GM18907 (cell line): ENCODE results near the gene GRHL1.

Experiments
- ATAC-seq: cut with Tn5 transposase; IDR thresholded peaks from one replicate; pipeline ENCODE4 v1.9.1; 2021; ENCODE audit warnings: mild to moderate bottlenecking, moderate library complexity; ENCODE audit not compliant: unreplicated experiment

Gene GRHL1

DNA sequence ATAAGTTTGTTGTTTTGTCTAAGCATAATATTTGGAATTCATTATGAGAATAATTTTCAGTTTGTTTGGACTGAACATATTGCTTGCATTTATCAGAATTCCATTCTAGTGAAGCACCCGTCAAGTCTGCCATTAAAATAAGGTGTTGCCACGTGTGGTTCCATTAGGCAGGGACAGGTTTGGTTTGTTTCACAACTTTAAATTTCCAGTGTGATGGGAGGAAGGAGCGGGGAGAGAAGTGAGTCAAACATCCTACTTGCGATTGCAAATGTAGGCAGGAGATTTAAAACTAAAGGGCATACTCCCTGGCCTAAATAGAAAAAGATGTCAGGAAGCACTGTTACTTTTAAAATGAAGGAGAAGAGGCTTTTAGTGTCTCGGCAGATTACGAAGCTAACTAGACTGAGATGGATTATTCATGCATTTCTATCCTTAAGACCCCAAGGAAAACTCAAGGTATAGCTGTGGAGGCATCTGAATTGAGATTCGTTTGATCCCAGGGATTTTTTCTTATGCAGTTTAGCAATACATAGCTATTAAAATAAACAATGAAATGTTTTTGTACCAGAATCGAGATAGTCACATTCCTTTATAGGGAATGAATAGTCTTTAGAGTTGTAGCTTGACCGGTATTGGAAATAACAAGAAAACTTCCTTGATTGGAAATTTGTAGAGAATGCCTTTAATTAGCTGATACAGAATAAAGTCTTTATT lies 19.8 kb downstream of the GRHL1 start:
- no peak for ATAC-seq

DNA sequence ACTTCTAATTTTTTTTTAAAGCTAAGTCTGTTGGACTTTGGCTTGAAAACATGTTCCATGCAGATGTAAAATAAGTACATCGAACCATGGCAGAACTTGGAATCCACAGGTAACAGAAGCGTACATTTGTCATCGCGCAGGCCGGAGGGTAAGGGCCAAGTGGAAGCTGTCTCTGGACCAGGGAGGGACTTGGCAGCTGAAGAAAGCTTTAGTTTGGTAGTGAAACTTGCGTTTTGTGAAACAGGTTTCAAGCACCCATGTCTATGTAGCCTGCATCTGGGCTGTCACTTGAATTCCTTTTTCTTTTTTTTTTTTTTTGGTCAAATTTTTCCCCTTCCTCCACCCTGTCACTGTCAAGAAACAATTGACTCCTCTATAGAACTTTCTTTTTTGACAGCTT lies 20.4 kb downstream of the GRHL1 start:
- ATAC-seq, result no peak

DNA sequence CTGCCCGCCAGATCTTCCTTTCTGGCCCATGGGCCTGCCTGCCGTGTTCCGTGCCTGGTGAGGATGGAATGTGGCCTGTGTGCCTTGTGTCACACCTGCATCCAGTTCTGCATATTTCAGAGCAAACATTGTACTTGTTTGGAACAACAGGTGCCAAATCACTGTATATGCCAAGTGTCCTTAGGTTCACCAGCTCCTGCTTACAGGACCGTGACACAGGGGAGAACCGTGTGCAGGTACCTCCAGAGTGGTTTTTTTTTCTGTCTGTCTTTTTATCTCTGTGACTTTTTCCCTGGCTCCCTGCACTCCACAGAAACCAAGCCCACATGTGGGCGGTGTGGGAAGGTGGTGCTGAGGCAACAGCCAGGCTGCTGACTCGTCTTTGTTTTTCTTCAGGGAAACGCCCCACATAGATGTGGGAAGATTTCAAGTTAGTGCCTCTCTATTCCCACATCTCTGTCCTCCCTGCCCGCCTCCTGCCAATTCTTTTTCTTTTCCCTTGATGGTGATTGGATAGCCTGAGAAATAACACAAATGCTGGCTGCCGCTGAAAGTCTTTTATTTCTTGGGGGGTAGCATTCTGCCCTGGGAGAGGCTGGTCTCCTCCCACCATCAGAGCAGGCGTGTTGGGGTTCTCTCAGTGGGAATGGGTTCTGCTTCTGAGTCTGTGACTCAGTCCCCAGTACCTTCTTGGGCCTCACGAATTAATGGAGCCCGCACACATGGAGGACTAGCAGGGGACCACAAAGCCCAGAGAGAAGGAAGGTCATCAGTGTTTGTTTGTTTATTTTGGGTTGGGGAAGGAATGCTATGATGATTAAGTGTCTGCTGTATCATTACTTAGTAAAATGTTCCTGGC lies 21.4 kb downstream of the GRHL1 start:
- no peak for ATAC-seq

DNA sequence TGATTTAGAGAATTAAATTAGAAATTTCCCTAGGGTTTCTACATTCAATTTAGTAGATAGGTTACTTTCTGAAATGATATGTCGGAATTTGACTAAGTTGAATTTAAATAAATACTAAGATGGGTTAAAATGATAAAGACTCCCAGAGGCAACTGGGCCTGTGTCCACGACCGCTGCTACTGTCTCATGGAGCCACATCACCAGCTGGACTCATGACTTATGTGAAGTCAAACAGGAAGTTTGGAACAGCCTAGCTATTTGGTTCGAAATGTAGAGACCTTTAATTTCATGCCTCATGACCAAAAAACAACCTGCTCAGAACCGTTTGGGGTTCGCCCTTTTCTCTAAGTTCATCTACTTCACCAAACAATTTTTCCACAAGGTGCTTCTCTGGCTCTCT lies 22.2 kb downstream of the GRHL1 start:
- no peak for ATAC-seq

DNA sequence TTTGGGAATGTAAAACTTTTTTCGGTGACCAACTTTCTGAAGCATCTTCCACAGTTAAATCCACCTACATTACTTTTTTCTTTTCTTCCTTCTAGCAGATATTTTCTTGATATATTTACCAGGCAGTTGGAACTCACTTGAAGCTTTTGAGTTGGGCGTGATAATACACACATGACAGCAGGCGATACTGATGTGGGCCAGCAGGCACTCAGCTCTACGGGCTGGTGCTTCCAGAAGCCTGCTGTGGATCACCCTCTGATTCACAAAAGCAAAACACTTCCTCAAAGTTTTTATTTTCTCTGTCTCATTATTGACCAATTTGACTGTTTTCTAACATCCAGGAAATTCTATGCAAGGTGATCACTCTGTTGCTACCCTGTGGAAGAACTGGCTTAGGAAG lies 22.9 kb downstream of the GRHL1 start:
- ATAC-seq, result no peak

DNA sequence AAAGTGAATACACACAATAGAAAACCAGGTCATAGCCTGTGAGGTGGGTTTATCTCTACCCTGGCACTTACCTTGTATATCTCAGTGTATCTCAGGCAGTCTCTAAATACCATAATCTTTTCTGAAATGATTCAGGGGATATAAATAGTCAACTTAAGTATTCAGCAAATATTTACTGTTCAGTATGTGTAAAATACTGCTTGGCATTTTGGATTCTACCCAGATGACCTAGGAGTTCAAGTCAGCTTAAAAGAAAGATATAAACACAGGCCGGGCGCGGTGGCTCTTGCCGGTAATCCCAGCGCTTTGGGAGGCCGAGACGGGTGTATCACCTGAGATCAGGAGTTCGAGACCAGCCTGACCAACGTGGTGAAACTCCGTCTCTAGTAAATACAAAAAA lies 23.8 kb downstream of the GRHL1 start:
- no peak for ATAC-seq

DNA sequence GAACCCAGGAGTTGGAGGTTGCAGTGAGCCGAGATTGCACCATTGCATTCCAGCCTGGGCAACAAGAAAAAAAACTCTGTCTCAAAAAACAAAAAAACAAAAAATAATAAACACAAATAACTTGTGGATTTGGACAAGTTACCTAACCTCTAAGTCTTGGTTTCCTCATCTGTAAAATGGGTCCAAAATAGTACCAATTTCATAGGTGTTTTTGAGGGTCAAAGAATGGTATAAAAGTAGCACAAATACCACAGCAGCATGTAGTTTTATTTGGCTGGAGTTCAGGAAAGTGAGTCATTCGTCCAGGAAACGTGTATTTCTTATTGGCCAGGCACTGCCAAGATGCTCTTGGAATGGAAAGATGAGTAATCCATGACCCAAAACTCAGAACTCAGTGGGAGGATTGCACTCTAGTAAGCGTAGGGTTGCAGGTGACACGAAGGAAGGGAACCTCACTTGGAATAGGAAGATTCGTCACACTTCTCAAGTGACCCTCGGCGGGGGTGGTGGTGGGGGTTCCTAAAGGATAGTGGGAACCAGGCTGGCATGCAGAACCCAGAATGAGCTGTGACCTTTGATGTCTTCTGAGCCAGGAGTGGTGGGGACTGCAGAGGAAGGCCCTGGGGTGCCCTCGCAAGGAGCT lies 24.4 kb downstream of the GRHL1 start:
- no peak for ATAC-seq

DNA sequence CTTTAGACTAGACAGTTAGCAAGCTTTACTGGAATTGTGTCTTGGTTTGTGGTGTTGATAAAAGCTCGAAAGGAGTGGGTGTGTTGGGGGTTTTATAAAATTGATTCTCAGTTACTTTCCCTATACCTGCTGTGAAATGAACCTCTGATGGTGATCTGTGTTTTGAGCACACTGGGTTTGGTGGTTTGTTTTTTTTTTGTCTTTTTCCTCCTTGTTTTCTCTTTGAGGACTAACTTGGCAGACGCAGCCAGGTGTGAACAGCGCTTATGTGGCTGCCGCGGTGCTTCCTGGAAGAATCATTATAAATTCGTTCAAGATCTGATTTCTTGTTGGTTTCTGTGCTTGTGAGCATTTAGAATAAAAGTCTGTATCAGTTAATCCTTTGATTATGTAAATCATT lies 28.5 kb downstream of the GRHL1 start:
- ATAC-seq, result no peak

DNA sequence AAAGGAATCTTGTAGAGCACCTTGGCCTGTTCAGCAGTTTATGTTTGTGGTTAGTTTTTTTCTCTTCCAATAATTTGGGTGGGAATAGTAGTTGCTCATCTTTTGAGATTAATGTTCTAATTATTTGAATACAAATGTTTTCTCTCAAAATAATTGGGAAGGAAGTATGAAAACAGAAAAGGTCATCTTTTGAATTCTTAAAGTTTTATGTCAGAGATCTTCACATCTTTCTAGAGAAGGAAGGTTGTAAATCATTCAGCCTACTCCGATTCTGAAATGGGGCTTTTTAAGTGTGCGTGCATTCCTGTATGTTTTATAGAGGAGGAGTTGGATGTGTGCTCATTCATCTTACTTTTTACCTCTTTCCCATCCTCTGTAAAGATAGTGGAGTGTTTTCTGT lies 29.0 kb downstream of the GRHL1 start:
- ATAC-seq, result no peak

DNA sequence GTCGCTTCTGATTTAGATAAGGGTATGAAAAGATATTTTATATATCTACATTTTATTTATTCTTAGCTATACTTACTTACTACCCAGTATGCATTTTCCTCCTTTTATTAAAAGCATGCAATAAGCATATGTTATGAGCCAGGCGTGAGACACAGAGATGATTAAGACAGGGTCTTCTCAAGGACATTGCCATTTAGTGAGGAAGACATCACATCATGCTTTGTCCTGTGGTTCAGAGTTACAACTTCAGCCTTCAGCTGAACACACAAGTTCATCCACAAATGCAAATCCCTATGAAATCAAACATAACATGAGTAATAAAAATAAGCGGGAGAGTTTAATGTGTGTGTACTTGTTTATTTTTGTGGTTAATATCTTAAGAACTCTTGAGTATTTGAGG lies 30.2 kb downstream of the GRHL1 start:
- ATAC-seq, result no peak

DNA sequence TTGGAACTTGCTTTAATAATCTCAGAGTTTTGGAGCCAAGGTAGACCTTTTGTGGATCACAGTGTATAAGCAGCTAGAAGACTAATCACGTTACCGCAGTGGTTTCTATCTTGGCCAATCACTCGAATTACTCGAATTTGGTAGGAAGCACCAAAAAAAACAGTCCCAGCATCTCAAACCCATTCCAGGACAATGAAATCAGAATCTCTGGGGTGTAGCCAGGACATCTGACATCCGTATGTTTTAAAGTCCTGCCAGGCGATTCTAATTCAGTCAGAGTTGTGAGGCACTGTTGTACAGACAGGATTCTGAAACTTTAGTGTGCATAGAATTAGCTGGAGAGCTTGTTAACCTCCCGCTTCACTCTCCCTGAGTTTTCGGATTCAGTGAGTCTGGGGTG lies 30.8 kb downstream of the GRHL1 start:
- ATAC-seq, result no peak

DNA sequence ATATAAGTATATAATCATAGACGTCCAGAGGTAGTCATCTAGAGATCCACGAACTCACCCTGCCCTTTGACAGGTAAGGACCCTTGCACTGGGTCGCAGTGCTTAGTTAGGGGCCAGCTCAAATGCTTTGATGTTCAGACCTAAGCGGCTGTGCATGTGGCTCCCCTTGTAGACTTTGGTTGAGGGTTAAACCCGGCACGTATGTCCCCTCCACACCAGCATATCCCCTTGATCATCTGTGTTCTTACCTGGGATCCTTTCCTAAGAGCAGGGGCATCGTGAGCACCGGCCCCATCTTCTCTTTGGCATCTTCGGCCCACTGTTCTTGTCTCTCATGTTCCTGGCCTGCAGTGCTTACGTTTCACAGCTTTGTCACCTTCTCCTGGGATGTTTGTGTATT lies 31.4 kb downstream of the GRHL1 start:
- no peak for ATAC-seq

DNA sequence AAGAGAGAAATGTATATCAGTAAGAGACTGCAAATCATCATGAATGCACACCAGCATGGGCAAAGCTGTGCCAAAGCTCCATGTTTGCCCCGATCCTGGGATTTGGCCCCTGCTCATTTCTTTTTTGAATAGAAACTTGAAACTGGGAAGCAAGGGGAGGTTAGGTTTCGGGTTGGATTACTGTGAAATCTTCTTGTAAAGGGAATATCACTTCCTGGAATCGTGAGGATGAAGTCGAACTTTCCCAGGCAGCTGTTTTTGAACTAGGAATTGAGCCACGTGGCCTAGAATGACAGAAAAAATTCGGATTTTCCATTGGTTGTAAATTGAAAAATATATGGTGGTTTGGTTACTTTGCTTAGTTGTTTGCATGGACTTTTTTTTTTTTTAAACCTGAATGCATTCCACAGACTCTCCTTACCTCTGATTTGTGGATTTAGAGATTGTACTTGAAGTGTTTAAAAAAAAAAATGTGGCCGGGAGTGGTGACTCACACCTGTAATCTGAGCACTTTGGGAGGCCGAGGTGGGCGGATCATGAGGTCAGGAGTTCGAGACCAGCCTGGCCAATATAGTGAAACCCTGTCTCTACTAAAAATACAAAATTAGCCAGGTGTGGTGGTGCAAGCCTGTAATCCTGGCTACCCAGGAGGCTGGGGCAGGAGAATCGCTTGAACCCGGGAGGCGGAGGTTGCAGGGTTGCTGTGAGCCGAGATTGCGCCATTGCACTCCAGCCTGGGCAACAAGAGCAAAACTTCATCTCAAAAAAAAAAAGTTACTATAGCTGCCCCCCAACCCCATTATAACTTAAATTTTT lies 32.1 kb downstream of the GRHL1 start:
- no peak for ATAC-seq

DNA sequence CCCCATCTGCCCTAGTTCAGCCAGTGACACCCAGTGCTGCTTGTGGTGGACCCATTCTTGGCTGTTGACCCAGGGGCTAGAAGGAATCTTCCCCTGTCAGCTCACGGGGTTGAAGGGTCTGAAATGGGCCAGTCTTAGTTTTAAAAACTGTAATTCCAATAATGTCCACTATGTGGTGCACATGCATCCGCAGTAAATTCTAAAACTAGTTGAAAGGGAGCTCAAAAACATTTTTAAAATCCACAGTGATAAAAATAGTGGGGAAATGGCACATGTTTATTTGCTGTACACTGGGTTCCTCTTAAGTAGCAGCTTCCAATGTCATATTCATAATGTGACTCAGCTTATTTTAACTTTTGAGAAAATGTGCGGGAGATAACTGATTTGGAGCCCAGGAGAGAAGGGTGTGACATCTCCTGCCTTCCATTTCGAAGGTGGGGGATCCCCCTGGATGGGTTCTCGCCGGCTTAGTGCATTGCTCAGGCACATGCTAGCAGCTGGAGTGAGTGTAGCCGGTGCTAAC lies 32.8 kb downstream of the GRHL1 start:
- ATAC-seq, result peak; percentile 50

DNA sequence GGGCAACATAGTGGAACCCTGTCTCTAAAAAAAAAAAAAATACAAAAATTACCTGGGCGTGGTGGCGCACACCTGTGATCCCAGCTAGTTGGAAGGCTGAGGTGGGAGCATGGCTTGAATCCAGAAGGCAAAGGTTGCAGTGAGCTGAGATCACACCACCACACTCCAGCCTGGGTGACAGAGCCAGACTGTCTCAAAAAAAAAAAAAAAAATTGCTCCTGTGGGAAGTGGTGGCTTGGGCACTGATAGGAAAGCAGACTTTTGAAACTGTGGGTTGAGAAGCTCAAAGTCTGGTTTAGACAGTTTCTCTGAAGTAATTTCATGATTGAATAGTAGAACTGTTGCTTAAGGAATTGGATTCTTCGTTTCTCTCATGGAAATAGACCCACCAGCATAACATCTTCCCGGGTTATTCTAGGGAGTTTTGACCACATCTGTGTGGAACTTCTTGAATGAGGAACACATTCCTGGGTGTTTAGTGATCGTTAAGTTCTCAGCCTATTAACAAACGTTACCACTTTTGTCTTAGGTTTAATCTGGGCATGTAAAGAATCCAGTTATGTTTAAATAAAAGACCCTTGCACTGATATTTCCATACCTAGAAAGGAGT lies 33.5 kb downstream of the GRHL1 start:
- ATAC-seq, result no peak

DNA sequence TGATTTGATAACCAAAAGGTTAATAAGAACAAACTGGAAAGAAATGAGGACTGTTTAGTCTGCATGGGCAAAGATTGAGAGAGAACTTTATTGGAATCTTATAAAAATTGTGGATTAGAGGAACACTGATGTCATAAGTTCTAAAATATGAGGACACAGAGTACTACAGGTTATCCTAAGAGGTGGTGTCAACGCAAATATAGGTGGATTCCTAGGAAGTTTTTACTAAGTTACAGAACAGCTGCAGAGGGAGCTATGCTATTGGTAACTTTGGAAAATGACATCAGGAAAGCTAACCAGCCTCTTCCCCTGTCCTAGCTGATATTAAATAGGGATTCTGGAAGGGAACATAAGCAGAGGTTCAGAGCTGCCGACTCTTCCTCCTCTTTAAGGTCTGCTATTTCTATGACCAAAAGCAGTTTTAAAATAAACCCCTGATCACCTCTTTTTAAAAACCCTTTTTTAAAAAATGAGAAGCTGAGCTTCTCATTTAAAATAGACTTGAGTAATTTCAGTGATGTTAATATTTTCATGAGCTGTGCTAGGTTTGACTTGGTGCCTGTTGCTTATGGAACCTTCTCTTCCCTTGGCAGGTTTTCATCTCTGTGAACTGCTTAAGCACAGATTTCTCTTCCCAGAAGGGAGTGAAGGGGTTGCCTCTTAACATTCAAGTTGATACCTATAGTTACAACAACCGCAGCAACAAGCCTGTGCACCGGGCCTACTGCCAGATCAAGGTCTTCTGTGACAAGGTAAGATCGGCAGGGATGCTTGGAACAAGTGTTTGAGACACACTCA lies 34.2 kb downstream of the GRHL1 start:
- no peak for ATAC-seq

DNA sequence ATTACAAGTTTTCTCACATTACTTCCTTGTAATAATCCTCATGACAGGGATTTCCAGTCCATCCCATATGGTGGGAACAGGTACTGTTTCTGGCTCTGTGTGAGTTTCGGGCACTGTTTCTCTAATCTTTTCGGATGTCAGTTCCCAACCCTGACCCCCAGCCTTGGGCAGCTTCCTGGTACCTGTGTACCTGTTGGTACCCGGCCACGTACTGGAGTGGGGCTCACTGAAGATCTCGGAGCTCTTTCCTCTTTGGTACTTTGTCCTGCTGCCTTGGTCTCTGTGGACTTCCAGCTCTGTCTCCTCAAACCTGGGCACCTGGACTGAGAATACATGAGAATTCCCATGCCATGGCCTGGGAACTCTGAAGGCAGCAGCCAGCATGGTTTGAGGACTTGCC lies 36.8 kb downstream of the GRHL1 start:
- no peak for ATAC-seq

DNA sequence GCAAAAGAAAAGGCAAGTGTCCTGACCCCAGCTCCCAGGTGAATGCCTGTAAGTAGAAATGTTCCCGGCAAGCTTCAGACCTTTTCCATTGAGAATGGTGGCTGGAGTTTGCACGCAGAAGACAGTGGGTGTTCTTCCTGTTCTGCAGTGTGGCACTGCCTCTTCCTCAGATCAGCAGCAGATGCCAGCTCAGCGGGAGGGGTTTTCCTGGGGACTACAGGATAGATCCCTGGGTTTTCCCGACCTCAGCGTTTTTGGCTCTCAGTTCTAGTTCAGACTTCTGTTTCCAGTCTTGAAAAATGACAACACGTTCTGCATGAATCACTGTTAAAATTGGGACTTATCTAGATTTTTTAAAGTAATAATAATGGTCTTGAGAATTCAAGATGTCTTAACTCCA lies 39.2 kb downstream of the GRHL1 start:
- no peak for ATAC-seq

DNA sequence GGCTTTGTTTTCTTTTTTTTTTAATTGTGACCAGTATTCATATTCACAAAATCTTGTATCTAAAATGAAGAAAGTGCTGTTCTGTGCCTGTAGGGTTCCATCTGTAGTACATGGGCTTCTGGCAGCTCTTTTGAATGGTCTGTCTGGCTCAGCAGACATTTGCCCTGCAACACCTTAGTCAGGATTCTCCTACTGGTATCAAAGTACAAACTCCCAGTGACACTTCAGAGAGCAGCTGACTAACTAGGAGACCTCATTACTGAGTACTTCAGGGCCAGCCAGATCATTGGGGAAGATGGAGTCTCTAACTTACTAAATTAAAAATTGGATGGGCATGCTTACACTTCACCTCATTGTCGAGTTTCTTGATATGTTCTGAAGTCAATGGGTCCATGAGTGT lies 39.7 kb downstream of the GRHL1 start:
- no peak for ATAC-seq

DNA sequence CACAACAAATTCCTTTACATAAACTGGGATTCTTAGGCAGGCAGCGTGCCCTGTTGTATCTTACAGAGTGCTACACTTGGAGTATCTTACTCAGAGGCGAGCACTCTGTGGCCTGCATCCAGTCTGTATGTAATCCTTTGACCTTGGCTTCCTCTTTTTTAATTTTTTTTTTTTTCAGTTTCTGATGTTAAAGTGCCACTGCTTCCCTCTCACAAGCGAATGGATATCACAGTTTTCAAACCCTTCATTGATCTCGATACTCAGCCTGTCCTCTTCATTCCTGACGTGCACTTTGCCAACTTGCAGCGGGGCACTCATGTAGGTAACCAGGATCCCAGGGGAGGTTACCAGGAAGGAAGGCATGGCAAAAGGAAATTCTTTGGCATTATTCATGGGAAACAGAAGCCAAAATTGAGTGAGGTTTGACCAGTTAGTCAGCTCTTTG lies 40.4 kb downstream of the GRHL1 start:
- no peak for ATAC-seq
